HG03575 (cell line): ENCODE results near the gene LSM10.

Experiments used
- ATAC-seq: cut with Tn5 transposase; IDR thresholded peaks from one replicate; pipeline ENCODE4 v1.9.1; 2021; ENCODE audit not compliant: unreplicated experiment, insufficient number of reproducible peaks, low FRiP score; ENCODE audit errors: extremely low read depth

LSM10 gene

GRCh38 chr1:36359383-36359782 is 38.3 kb downstream of the LSM10 start:
- ATAC-seq = no peak

- no peak for ATAC-seq
These were observed 39.1 kb downstream of the LSM10 start for GRCh38 chr1:36358514-36359084.

- no peak for ATAC-seq
These were observed 41.9 kb downstream of the LSM10 start for GRCh38 chr1:36355811-36356210.

- ATAC-seq = no peak
These were observed 43.2 kb downstream of the LSM10 start for GRCh38 chr1:36354486-36354885.

- no peak for ATAC-seq
These were observed 44.5 kb downstream of the LSM10 start for GRCh38 chr1:36352910-36353878.

- ATAC-seq = no peak
These were observed 45.4 kb downstream of the LSM10 start for GRCh38 chr1:36352125-36352909.

GRCh38 chr1:36351227-36351977 is 46.3 kb downstream of the LSM10 start:
- ATAC-seq = no peak

- ATAC-seq = no peak
These were observed 47.0 kb downstream of the LSM10 start for GRCh38 chr1:36350659-36351226.

- ATAC-seq = no peak
These were observed 47.9 kb downstream of the LSM10 start for GRCh38 chr1:36349839-36350238.

- no peak for ATAC-seq
These were observed 48.5 kb downstream of the LSM10 start for GRCh38 chr1:36349241-36349671.

- no peak for ATAC-seq
These were observed 50.9 kb downstream of the LSM10 start for GRCh38 chr1:36346741-36347370.

GRCh38 chr1:36345353-36345752 is 52.4 kb downstream of the LSM10 start:
- ATAC-seq = no peak

- no peak for ATAC-seq
These were observed 53.4 kb downstream of the LSM10 start for GRCh38 chr1:36344395-36344680.

GRCh38 chr1:36343651-36344394 is 53.9 kb downstream of the LSM10 start:
- ATAC-seq = no peak
